HG03280 (cell line): ENCODE results near the gene NASP.

Source experiments
- ATAC-seq: cut with Tn5 transposase; IDR thresholded peaks from one replicate; pipeline ENCODE4 v1.9.1; 2021; ENCODE audit warnings: mild to moderate bottlenecking, moderate library complexity; ENCODE audit not compliant: unreplicated experiment

Gene NASP

GRCh38 chr1:45660336-45660735 lies 76.5 kb downstream of the NASP start:
- no peak for ATAC-seq

GRCh38 chr1:45666836-45667235 lies 83.0 kb downstream of the NASP start:
- no peak for ATAC-seq

DNA sequence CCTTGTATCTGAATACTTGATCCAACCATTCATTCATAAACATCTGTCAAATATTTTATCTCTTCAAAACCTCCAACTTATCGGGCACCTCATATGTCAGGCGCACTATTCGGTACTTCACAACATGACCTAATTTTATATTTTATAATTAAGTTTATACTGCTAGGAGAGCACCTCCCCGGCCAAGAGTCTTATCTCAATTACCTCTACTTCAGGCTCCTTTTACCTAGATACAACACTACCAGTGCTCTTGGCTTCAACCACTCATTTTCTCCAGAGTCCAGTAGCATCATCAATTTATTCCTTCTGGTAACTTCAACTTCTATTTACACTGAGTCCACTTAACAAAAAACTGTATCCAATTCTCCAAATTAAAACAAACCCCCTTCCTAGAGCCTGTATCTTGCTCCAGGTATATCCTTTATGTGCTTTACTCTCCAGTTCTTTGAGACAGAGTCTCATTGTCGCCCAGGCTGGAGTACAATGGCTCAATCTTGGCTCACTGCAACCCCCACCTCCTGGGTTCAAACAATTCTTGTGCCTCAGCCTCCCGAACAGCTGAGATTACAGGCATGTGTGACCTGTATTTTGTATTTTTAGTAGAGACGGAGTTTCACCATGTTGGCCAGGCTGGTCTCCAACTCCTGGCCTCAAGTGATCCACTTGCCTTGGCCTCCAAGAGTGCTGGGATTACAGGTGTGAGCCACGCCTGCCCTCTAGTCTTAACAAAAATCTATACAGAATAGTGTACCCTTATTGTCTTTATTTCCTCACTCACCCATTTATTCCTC lies 83.7 kb downstream of the NASP start:
- ATAC-seq: no peak
